Mucosa of descending colon (tissue), 3 donors: ENCODE data around the gene FADS1. TPM values are rescaled to one million over a fixed set of nuclear protein-coding genes. Genes with fewer than 3 reads are reported as not detected.
A peak's percentile ranks its signal among the peaks of the same experiment; 100 is the strongest.

Experiments
- ATAC-seq: fragments of 200-7000 bp; cut with Tn5 transposase; one replicate; pipeline ENCODE4 v1.9.1; 2020; ENCODE audit warnings: mild to moderate bottlenecking, moderate library complexity
- DNase-seq, 3 donors: peaks; one replicate each; pipeline ENCODE4 v3.0.0-alpha.2; 2020
- H3K36me3 ChIP-seq: fragments of 200-600 bp; one replicate; pipeline ENCODE4 v1.8.0; 2021; ENCODE audit warnings: low read depth, mild to moderate bottlenecking
- H3K4me1 ChIP-seq: fragments of 200-600 bp; one replicate; pipeline ENCODE4 v1.8.0; 2021; ENCODE audit warnings: low read depth, mild to moderate bottlenecking
- H3K4me3 ChIP-seq: fragments of 200-600 bp; one replicate; pipeline ENCODE4 v1.8.0; 2021; ENCODE audit warnings: mild to moderate bottlenecking
- H3K9me3 ChIP-seq: fragments of 200-600 bp; one replicate; pipeline ENCODE4 v1.8.0; 2021; ENCODE audit warnings: mild to moderate bottlenecking
- CTCF ChIP-seq: fragments of 200-600 bp; IDR thresholded peaks from one replicate; pipeline ENCODE4 v1.8.0; 2022; ENCODE audit warnings: antibody characterized with exemption, mild to moderate bottlenecking
- intact Hi-C, 2 donors: fragments of 100-400 bp; cut with DNase I in 1 of 2; cut with micrococcal nuclease in 1 of 2; formaldehyde crosslinking; loops; one replicate each; pipeline versions ENCODE4 v1.11.0 to v1.11.1; 2022; cut with DNase I, micrococcal nuclease
- long read RNA-seq, 2 donors: library from polyadenylated mRNA; unstranded; transcript quantifications; one replicate each; pipeline ENCODE4 v2.0.0, GENCODE V29; 2019 to 2021
- total RNA-seq, 3 donors: library from RNA; stranded (reverse); fragmentation: NEBNext Ultra II Directional in 2 of 3; extraction: Animal tissue kit (Norgen Biotek cat#: 25700) in 2 of 3; gene quantifications; one replicate each; pipeline versions ENCODE4 v1.2.1 to v1.2.4, GENCODE V29; 2021 to 2023
- donor health status: DM: no; HTN: no; CAD: no; lungs with moderate emphysema.
- donor health status: DM: no; HTN: no; CAD: no.
- donor health status: DM: no; HTN: yes; CAD: no.

The FADS1 gene
- total RNA-seq, result 10 to 100 TPM in 1 of 3 donors, 1 to 10 TPM in 2; 2.8 to 17.3 (median 7.3) TPM
- long read RNA-seq, donor 1, full-length matches to known transcripts, result 23 of 31 reads
- long read RNA-seq, donor 1, partial matches to known transcripts, result 5 of 31 reads
- long read RNA-seq, donor 1, other reads (novel, unspliced or antisense), result 3 of 31 reads
- long read RNA-seq, donor 2, full-length matches to known transcripts, result 3 of 4 reads
- long read RNA-seq, donor 2, partial matches to known transcripts, result 0 of 4 reads
- long read RNA-seq, donor 2, other reads (novel, unspliced or antisense), result 1 of 4 reads

- TF ChIP-seq CTCF, result peak; percentile 22
- ATAC-seq, result peak; percentile 45
- DNase-seq, result peak; percentile 75 to 88 (median 82)
- H3K9me3 ChIP-seq, result no peaks in the 10 kb centered on the region
- no peaks in the 10 kb centered on the region for H3K36me3 ChIP-seq
- peaks cover 17% of the 10 kb centered on the region for H3K4me1 ChIP-seq
- peak within 1 kb of the TSS; percentile 14 for H3K4me3 ChIP-seq
- intact Hi-C loops, result no loop called here
These were observed at the start of gene FADS1 for GRCh38 chr11:61816736-61817455. FADS1 (minus strand) TSS chr11:61817003; CDS start chr11:61816929, 74 bp downstream.

DNA sequence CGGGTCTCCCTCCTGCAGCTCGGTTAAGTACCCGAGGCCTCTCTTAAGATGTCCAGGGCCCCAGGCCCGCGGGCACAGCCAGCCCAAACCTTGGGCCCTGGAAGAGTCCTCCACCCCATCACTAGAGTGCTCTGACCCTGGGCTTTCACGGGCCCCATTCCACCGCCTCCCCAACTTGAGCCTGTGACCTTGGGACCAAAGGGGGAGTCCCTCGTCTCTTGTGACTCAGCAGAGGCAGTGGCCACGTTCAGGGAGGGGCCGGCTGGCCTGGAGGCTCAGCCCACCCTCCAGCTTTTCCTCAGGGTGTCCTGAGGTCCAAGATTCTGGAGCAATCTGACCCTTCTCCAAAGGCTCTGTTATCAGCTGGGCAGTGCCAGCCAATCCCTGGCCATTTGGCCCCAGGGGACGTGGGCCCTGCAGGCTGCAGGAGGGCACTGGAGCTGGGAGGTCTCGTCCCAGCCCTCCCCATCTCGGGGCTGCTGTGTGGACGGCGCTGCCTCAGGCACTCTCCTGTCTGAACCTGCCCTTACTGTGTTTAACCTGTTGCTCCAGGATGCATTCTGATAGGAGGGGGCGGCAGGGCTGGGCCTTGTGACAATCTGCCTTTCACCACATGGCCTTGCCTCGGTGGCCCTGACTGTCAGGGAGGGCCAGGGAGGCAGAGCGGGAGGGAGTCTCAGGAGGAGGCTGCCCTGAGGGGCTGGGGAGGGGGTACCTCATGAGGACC, 49.6 kb upstream of the FADS1 start:
- DNase-seq, result no peak

DNA sequence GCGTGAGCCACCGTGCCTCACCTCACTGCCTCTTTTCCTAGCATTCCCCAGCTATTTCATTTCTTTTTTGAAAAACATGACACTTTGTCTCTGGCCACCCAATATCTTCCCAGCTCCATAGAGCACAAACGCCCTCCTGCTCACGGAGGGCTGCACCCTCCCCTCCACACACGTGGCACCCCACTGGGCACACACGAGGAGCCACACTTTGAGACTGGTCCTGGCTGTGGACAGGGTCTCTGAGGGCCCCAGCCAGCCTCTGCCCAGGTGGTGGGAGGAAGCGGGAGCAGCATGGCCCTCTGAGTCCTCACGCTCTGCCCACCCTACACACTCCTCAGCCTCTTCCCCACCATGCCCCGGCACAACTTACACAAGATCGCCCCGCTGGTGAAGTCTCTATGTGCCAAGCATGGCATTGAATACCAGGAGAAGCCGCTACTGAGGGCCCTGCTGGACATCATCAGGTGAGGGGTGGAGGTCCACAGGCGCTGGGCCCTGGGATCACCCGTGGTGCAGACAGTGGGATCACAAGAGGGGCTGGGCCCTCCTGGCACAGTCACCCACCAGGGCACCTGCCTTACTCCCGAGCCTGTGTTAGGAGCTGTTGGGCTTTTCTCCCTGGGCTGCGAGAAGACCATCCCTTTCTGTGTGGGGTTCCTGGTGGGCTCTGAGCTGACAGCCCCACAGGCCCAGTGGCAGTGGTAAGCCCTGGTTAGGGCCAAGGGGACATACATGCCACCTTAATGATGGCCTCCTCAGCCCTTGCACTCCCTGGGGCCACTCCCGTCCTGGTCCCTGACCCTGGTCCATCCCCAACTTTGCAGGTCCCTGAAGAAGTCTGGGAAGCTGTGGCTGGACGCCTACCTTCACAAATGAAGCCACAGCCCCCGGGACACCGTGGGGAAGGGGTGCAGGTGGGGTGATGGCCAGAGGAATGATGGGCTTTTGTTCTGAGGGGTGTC, 48.3 kb upstream of the FADS1 start:
- ATAC-seq, result no peak
- Histone ChIP-seq H3K9me3 (no peaks in the 10 kb centered on the region), H3K4me1 (no peaks in the 10 kb centered on the region), H3K4me3 (no peak overlapping the region), H3K36me3 (no peaks in the 10 kb centered on the region)
- intact Hi-C loops, result no loop called here
- DNase-seq, result no peak
- no peak for TF ChIP-seq CTCF

More for the DNA sequence above, 49.6 kb upstream of the FADS1 start:
- H3K4me1 ChIP-seq, result no peaks in the 10 kb centered on the region
- H3K9me3 ChIP-seq, result no peaks in the 10 kb centered on the region
- H3K36me3 ChIP-seq, result no peaks in the 10 kb centered on the region
- no peak for TF ChIP-seq CTCF
- intact Hi-C loops, result no loop called here
- ATAC-seq, result no peak
- H3K4me3 ChIP-seq, result no peak overlapping the region

- ATAC-seq (no peak), DNase-seq (no peak)
- Histone ChIP-seq H3K4me3 (no peak overlapping the region), H3K36me3 (no peaks in the 10 kb centered on the region), H3K9me3 (no peaks in the 10 kb centered on the region), H3K4me1 (no peaks in the 10 kb centered on the region)
- TF ChIP-seq CTCF, result no peak
- intact Hi-C loops, result no loop called here
These were observed 46.8 kb upstream of the FADS1 start for GRCh38 chr11:61863548-61864081.
